Activated CD4-positive, alpha-beta T cell treated with anti-CD3 and anti-CD28 coated beads for 48 hours (primary cell): ENCODE measurements around the gene CYP11A1.

ENCODE experiments used
- DNase-seq: peaks from one replicate; pipeline ENCODE4 v3.0.0-alpha.2; 2020

The CYP11A1 gene

DNA sequence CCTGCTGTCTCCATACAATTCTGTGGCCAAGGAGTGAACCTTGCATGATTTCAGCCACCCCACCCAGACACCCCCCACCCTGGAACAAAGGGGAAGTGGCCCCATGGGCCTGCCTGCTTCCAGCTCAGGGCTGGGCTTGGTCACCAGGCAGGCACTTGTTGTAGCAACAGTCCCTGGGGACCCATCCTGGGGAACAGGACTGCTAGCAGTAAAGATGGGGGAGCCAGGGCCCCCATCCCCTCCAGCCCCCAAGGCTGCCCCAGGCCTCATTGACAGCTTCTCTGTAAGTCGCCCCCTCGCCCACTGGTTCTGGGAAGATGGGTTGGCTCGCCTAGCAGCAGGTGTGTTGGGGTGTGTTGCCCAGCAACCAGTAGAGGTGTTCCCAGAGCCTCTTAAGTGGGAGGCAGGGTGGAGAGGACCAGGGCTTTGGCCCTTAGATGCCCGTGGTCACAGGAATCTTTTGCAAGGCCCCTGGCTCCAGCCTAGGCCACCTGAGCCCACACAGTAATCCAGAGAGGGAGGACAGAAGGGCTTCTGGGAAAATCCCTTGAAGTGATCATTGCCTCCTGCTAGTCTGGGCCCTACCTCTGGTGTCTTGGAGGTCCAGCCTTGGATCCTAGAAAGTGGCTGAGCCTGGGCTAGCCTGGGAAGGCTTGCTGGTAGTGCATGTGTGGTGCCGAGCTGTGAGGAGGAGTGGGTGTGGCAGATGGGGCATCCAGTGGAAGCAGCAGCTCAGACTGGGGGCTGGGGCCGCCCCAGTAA, 48.9 kb downstream of the CYP11A1 start:
- DNase-seq = no peak

GRCh38 chr15:74317820-74318375, 49.5 kb downstream of the CYP11A1 start:
- no peak for DNase-seq

DNA sequence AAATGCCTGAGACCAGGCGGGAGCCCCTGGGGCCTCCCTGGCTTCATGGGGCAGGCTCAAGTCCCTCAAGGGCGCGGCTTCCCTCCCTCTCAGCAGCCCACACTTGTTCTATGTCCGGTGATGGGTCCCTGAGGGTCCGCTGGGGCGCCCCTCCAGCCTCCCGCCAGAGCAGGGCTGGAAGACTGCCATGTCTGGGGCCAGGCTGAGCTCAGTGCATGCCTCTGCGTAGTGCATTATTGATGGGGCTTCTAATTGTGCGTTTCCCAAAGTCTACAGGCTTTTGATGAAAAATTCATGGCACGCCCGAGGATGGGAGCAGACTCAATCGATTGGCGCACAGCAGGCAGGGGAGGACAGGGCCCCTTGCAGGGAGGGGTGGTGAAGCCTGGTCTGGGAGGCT, 51.3 kb downstream of the CYP11A1 start:
- DNase-seq = no peak

- peak; percentile 33 for DNase-seq
Measured at GRCh38 chr15:74315626-74316025, 51.8 kb downstream of the CYP11A1 start.

- DNase-seq = peak; percentile 52
Measured at GRCh38 chr15:74314795-74315438, 52.5 kb downstream of the CYP11A1 start.

- no peak for DNase-seq
Measured at GRCh38 chr15:74313889-74314288, 53.6 kb downstream of the CYP11A1 start.

DNA sequence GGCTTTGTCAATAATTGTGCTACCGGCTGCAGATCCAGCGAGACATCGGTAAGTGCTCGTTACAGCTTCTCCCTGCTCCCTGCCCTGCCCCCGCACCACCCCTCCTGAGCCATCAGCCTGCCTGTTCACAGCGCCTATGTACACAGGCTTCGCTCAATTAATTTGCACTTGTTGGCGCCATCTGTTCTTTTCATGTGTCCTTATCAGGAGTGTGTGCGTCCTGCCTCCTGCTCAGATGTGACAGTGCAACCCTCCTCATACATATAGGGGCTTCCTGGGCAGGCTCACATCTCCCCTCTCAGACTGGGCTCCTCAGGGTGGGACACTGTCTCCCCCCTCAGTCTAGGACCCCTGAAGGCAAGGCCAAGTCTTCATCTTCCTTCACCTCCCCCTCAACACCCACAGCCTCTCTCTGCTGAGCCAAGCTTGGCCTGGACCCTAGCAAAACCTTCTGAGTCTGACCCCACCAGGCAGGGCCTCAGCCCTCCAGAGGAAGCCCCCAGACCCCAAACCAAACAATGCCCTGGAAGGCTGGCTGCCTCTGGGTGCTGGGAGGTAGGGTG, 54.9 kb downstream of the CYP11A1 start:
- no peak for DNase-seq

GRCh38 chr15:74311734-74312444, 55.6 kb downstream of the CYP11A1 start:
- no peak for DNase-seq

DNA sequence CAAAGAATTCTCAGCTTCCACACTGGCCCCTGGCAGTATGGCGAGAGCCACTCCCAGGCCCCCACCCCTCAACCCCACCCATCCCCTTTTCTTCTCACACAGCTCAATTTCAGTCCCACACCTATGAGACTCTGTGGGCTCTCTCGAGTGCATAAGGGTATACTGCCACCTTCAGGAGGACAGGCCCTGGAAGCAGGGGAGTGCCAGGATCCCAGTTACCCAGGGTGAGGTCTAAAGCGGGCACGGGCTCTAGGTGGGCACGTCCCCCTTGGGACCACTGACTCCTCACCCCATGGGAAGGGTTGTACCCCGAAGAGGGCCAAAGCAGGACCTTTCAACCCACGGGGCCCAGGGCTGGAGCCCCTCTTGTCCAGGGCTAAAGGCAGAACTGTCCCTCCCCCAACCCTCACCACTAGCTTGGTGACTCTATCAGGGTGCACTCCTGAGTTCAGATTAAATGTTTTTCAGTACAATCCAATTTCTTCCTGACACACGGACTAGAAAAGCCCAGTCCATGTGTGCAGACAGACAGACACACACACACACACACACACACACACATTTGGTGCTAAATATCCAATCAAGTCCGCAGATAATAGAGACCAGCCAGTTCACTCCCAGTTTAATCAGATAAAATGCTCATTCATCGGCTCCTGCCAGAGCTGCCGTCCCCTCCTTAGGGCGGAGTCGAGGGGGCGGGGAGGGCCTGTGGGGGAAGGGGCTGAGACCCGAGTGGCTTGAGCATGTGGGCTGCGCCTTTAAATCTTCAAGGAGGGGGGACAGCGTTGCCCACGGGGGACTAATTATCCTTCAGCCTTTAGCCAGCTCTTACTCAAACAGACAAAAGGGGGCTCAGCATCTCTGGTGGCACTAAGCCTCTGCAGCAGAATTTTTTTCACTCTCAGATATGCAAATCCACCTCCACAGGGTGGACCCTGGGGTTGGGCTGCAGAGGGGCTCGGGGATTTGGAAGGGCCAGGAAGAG, 59.3 kb downstream of the CYP11A1 start:
- DNase-seq = peak; percentile 52

- no peak for DNase-seq
Measured at GRCh38 chr15:74306781-74307217, 60.6 kb downstream of the CYP11A1 start.

GRCh38 chr15:74305687-74306086, 61.8 kb downstream of the CYP11A1 start:
- DNase-seq = no peak

GRCh38 chr15:74304431-74304830, 63.0 kb downstream of the CYP11A1 start:
- DNase-seq = no peak

- DNase-seq = no peak
Measured at GRCh38 chr15:74303741-74304309, 63.6 kb downstream of the CYP11A1 start.

DNA sequence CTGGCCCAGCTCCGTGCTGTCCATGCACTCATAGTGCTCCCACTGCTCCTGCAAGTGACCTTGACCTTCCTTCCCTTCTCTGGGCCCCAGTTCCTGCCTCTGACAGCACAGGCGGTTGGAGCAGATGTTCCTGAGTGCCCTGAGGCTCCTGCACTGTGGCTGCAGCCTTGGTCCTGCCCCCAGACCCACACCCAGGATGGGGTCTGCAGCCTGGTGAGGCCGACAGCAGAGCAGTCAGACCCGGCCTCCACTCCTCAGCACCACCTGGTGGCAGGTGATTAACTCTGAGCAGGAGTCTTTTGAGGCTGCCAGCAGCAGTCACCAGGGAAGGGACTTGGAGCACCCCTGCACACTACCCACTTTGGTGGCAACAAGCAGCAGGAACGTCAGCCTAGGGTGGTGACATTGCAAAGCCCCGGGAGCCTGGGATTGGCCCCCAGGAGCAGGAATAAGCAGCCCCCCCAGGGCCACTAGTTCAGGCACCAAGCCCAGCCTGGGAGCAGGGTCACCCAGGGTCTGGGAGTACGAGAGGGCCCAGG, 64.6 kb downstream of the CYP11A1 start:
- DNase-seq = peak; percentile 64

- no peak for DNase-seq
Measured at GRCh38 chr15:74301583-74302361, 65.7 kb downstream of the CYP11A1 start.

DNA sequence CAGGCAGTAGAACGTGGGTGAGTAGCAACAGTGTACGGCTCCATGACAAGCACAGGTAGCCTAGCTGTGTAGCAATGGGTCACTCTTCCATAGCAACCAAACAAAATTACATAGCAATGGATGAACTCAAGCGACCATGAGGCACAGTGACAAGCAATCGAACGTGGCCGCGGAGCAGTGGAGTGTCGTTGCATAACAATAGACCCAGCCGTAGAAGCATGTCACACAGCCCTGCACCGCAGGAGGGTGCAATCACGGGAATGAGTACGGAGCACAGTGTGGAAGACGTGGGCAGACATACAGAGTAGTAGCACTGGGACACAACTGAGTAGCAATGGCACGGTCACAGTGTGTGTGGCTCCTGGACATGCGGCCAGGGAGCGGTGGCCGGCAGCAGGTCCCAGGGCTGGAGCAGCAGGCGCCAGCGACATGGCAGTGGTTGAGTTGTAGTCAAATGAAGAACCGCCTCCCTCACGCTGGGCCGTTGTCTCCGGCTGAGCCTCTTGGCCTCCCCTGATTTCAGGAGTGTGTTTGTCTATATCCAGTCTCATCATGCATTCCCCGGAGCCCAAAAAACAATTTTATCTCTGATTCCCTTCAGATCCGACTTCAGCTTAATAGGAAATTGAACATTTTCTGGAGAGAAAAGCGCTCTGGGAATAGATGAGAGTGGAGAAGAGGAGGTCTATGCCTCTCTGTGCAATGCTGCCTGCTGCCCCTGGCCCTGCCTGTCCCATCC, 67.2 kb downstream of the CYP11A1 start:
- DNase-seq = no peak

DNA sequence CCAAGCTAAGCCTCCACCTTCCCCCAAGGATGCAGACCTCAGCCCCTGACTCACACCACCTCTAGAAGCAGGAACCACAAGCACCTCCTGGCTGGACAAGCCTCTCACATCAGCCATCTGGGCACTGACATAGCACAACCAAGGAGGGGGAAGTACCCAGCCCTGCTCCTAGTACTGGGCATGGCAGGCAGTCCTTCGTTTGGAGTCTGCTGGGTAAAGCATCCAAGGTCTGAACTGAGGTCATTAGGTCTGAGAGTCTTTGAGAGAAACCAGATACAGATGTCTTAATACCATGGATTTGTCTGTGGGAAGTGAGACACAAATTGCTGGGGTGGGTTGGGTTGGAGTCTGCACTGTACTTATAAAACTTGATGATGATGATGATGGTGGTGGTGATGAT, 69.6 kb downstream of the CYP11A1 start:
- DNase-seq = no peak

DNA sequence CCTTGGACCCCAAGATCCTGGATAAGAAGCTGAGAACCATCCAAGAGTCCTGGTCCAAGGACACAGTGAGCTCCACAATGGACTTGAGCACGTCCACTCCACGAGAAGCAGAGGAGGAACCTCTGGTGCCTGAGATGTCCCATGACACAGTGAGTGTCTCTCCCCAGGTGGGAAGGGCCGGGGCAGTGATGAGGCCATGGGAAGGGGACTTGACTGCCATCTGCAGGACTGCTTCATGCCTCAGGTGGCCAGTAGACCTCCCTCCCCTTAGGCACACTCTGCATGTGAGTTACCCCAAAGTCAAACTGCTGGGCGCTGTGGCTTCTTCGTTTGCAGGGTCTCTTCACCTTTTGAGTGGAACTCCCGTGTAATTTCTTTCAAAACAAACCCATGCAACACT, 71.6 kb downstream of the CYP11A1 start:
- DNase-seq = no peak

- no peak for DNase-seq
Measured at GRCh38 chr15:74294010-74294409, 73.4 kb downstream of the CYP11A1 start.
